HG03354 (cell line): ENCODE data around the gene DDX27.

Experiments used
- ATAC-seq: cut with Tn5 transposase; IDR thresholded peaks from one replicate; pipeline ENCODE4 v1.9.1; 2021; ENCODE audit warnings: mild to moderate bottlenecking; ENCODE audit not compliant: unreplicated experiment, poor library complexity, severe bottlenecking

The DDX27 gene

DNA sequence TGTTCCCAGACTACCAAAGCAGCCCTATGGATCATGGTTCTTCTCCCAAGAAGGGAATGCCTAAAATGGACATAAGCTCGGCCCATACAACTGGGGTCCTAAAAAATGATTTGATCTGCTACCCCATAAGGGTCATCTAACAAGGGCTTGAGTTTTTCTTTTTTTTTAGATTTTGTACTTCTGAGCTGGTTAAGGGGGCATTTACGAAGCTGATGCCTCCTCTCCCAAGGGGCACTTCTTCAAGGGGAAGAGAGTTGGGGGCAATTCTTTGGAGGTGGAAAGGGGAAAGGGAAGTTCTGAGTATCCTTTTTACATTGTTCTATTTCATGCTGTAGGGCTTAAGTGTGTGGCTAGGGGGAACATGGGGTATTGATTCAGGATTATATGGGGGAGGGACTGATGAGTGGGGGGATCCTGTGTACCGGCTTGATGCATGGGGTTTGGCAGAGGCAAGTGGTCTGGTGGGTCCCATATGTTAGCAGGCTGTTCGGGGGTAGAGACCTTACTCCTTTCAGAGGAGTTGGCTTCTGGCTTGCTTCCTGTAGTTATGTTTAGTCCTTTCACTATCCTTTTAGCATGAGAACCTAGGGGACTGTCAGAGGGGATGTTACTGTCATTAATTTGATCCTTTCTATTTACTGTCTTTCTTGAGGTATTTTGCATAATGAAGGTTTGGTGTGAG is 66.7 kb downstream of the DDX27 start:
- ATAC-seq, result no peak

DNA sequence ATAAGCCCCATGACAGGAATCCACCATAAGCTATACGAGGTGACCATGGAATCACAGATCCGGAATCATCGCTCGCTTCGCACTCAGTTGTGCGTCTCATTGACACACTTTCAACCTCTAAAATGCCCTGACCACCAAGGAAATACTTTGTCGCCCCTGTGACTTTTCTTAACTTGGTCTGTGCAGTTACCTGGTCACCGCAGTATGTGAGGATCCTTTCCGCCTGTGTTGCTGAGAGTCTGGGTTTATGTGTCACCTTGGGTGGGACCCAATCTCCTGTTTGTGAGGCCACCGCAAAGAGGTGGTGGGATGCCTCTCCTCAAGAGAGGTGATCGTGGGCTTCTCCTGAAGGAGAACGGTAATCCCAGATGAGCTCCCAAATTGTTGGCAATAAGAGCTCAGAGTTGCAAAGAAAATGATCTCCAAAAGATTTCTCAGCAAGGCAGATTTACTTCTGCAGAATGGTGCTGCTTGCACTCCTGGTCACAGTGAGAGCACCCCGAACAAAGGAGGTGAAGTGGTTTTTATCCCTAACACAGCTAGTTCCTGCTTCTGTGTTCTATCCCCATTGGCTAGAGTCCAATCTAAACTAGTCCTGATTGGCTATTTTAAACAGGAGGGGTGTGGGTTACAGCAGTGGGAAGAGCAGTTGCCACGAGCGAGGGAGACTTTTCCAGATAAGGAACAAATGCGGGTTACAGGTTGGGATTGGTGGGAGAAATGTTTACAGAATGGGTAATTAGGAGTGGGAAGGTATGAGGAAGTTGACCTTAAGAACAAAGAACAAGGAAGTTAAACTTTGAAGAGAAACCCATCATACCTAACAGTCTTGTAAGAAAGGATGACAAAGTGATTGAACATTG is 67.7 kb downstream of the DDX27 start:
- no peak for ATAC-seq

DNA sequence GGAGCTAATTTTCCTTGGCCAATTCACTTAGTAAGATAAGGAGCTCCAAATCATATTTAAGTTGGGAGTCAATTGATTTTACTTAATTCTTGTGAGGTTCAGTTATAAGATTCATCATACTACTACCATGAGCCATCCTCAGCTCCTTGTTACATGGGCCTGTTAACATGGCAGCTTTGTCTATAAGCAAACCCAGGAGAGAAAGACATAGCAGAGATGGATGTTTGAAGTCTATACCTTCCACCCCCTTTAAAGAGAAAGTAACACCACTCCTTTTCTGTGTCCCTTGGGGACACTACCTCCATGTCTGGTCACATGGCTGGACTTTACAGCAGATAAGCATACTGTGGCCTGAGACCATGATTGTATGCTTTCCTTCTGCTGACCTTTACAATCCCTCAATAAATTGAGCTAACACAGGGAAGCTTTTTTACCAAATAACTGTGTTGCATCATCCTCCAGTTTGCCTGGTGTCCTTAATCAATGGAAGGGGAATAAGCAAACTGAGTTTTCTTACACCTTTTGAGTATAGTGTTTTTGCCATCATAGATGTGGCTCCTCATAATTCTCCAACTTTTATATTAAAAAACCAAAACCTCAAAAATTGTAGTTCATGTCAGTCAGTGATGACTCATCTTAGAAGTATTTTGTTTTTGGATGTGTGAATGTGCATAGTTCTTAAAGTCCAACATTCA is 68.5 kb downstream of the DDX27 start:
- no peak for ATAC-seq

DNA sequence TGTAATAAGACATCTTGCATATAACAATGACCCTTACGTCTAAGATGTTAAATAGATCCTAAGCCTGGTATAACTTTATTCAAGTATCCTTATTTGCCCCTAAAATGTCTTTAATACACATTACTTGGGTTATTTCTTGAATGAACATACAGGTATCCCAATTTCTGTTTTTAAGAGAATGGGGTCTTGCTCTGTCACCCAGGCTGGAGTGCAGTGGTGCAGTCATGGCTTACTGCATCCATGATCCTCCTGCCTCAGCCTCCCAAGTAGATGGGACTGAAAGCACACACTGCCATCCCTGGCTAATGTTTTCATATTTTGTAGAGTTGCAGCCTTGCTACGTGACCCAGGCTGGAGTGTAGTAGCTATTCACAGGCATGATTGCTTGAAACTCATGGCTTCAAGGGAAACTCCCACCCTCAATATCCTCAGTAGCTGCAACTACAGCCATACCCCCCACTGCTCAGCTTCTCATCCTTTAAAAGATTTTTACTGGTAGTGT is 69.1 kb downstream of the DDX27 start:
- ATAC-seq, result no peak

DNA sequence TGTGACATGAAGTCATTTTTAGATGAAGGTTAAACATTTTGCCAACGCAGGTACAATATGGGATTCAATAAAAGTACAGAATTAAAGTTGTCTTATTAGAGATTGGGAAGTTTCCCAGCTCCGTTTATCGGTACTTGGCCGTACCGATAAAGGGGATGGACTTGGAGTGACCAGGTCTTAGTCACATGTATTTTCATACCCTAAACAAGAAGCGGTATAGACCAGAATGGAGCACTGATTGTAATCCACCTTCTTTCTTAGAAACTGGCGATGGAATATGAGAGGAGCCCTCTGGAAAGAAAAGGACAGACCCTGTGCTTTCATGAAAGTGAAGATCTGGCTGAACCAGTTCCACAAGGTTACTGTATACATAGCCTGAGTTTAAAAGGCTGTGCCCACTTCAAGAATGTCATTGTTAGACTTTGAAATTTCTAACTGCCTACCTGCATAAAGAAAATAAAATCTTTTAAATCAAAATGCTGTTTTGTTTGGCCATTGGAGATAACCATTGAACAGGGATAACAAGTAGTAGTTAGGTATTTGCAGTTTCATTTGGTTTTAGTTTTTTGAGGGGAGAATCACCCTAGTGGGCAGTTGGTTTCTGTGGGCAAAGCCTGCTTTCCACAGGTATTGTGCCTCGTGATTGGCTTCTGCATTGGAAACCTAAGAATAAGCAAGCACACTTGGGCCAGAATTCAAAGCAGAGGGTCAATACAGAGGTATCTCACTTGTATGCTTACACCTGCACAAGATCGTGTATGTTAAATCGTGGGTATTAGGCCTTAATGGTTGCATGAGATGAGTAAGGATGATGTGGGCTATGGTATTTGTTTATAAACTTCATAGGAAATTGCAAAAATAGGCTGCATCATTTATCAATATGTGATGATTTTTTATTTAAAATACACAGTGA is 69.8 kb downstream of the DDX27 start:
- no peak for ATAC-seq

DNA sequence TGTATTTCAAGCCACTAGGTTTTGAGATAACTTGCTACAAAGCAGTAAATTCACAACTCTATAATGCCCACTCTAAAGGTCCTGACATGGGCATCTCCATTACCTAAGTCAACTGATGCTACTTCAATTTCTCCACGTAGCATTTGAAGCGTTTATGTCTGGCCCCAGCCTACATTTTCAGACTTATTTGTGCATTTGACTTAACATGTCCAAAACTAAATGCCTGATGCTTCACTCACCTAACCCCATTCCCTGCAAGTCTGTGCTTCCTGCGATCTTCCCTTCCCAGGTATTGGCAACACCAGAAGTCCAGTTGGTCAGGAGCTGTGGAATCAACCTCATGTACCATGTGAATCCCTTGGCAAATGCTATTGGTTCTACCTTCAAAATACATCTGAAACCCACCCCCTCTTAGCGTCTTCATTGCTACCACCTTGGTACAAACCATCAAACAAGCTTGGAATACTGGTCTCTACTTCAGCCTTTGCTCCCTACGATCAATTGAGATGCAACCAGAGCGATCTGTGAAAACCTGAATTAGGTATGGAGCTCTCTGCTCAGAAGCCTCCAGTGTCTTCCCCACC is 71.5 kb downstream of the DDX27 start:
- ATAC-seq, result no peak

DNA sequence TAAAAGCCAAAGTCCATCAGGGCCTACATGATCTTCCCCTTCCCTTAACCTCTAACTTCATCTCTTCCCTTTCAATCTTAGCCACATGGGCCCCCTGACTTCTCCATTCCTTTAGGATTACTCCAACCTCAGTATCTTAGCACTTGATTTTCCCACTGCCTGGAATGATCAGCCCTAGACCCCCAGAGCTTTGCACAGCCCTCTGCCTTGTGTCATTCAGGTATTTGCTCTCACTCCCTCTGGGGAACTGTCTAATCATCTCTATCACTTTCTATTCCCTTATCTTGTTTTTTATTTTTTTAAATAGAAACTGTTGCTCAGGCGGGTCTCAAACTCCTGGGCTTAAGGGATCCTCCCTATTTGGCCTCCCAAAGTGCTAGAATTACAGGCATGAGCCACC is 72.0 kb downstream of the DDX27 start:
- no peak for ATAC-seq

DNA sequence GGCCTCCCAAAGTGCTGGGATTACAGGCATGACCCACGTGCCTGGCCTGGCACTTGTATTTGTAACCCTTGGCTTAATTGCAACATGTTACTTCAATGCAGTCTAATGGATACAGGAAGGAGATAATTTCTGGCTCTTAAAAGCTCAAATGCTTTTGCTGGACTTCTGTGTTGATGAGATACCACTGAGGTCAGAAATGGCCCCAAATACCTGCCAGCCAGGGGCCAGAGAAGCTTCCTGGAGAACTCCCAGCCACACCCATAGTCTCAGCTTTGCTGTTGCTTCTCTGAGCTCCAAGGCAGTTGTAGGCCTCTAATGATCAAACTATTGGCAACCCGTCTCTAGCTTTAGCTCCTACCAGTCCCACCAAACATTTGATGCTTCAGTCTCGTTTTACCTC is 72.8 kb downstream of the DDX27 start:
- no peak for ATAC-seq

DNA sequence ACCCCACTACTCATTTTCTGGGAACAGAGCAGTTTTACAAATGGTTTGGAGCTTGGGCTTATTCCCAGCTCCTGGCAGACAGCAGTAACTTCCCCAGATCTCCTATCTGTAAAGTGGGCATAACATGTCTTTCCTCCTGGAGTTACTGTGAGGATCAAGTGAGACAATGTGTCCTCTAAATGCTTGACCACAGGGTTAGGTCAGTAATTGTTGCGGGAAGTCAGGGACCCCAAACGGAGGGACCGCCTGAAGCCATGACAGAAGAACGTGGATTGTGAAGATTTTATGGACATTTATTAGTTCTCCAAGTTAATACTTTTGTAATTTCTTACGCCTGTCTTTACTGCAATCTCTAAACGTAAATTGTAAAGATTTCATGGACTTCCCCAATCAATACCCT is 73.9 kb downstream of the DDX27 start:
- ATAC-seq, result no peak
